Tibial nerve (tissue), 4 donors: Measurements from ENCODE around the gene SCGN. TPM values are rescaled to one million over a fixed set of nuclear protein-coding genes. Genes with fewer than 3 reads are reported as not detected.
"Not testable (repeated sequence)": the region's sequence is repeated elsewhere in the genome, so short reads cannot be mapped to it uniquely, and the experiment has no call there.

ENCODE experiments used
- DNase-seq, 2 donors: peaks; one replicate each; pipeline ENCODE4 v3.0.0-alpha.2; 2019; ENCODE audit warnings: low spot score in 2 of 2
- H3K27ac ChIP-seq, 4 donors: fragments of 200-600 bp; sonication (generic) in 3 of 4; one replicate each; pipeline ENCODE4 v1.5.1; 2017 to 2019; ENCODE audit warnings: mild to moderate bottlenecking in 1 of 4
- H3K27me3 ChIP-seq, 2 donors: fragments of 200-600 bp; sonication (generic) in 1 of 2; one replicate each; pipeline versions ENCODE4 v1.5.1 to v1.6.0; 2017 to 2019
- H3K36me3 ChIP-seq, 3 donors: fragments of 200-600 bp; sonication (generic); one replicate each; pipeline ENCODE4 v1.5.1; 2018 to 2019
- H3K4me1 ChIP-seq, 4 donors: fragments of 200-600 bp; sonication (generic) in 3 of 4; one replicate each; pipeline ENCODE4 v1.5.1; 2017 to 2019
- H3K4me3 ChIP-seq, 4 donors: fragments of 200-600 bp; sonication (generic) in 3 of 4; one replicate each; pipeline ENCODE4 v1.5.1; 2017 to 2019; ENCODE audit warnings: mild to moderate bottlenecking in 1 of 4, moderate library complexity in 1 of 4
- H3K9me3 ChIP-seq, 4 donors: fragments of 200-600 bp; sonication (generic) in 3 of 4; one replicate each; pipeline ENCODE4 v1.5.1; 2017 to 2019
- EP300 ChIP-seq, 2 donors: sonication (generic); formaldehyde crosslinking; IDR thresholded peaks; one replicate each; pipeline ENCODE4 v1.6.1; 2017; ENCODE audit warnings: antibody characterized with exemption in 2 of 2, mild to moderate bottlenecking in 1 of 2
- POLR2A ChIP-seq, 2 donors: fragments of 450-650 bp; IDR thresholded peaks; one replicate each; pipeline ENCODE4 v1.6.1; 2017; ENCODE audit warnings: antibody characterized with exemption in 2 of 2, mild to moderate bottlenecking in 2 of 2, moderate library complexity in 2 of 2
- WGBS, 2 donors: methylation state at CpG; one replicate each; pipeline ENCODE4 v1.1.5; 2018; 5-methylcytosine and 5-hydroxymethylcytosine counted together
- total RNA-seq, 4 donors: library from RNA; depleted of rRNA; stranded (reverse); fragments of >200 nt; gene quantifications; one replicate each; pipeline ENCODE4 v1.1.0, GENCODE V29; 2016
- TF ChIP-seq, protein P1 (sequence below), 5 experiments: fragments of 200-600 bp in 3 of 5; fragments of 450-650 bp in 2 of 5; sonication (generic) in 3 of 5; IDR thresholded peaks; one replicate each; pipeline ENCODE4 v1.5.1; 2016 to 2019; ENCODE audit warnings: antibody characterized with exemption in 5 of 5, mild to moderate bottlenecking in 3 of 5, moderate library complexity in 2 of 5

Gene SCGN
- total RNA-seq, 4 donors from 2014 or later: not detected

DNA sequence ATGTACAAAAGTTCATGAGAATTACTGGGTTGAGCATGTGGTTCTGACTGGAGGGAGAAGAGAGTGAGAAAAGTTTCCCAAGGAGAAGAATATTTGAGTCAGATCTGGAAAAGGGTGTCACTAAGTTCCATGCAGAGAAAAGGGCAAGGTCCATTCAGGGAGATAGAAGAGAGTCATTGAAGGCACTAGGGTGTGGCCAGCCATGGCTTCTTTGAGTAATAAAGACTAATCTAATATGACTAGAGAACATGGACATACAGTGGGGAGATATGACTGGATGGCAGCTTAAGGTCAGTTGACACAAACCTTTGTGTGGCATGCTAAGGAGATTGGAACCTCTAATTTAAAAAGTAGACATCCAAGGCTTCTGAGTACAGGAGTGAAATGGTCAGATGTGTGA is 91.9 kb downstream of the SCGN start:
- no peaks in the 10 kb centered on the region for H3K4me1 ChIP-seq
- TF ChIP-seq POLR2A (IDR thresholded peaks at IDR 0.05) (no peak), EP300 (IDR thresholded peaks at IDR 0.05) (no peak)
- TF ChIP-seq, protein P1, sequence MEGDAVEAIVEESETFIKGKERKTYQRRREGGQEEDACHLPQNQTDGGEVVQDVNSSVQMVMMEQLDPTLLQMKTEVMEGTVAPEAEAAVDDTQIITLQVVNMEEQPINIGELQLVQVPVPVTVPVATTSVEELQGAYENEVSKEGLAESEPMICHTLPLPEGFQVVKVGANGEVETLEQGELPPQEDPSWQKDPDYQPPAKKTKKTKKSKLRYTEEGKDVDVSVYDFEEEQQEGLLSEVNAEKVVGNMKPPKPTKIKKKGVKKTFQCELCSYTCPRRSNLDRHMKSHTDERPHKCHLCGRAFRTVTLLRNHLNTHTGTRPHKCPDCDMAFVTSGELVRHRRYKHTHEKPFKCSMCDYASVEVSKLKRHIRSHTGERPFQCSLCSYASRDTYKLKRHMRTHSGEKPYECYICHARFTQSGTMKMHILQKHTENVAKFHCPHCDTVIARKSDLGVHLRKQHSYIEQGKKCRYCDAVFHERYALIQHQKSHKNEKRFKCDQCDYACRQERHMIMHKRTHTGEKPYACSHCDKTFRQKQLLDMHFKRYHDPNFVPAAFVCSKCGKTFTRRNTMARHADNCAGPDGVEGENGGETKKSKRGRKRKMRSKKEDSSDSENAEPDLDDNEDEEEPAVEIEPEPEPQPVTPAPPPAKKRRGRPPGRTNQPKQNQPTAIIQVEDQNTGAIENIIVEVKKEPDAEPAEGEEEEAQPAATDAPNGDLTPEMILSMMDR (IDR thresholded peaks at IDR 0.05): no peak
- no peaks in the 10 kb centered on the region for H3K9me3 ChIP-seq
- no peaks in the 10 kb centered on the region for H3K27me3 ChIP-seq
- no peak for DNase-seq
- H3K4me3 ChIP-seq: no peak overlapping the region
- no peak overlapping the region for H3K27ac ChIP-seq
- no peaks in the 10 kb centered on the region for H3K36me3 ChIP-seq

DNA sequence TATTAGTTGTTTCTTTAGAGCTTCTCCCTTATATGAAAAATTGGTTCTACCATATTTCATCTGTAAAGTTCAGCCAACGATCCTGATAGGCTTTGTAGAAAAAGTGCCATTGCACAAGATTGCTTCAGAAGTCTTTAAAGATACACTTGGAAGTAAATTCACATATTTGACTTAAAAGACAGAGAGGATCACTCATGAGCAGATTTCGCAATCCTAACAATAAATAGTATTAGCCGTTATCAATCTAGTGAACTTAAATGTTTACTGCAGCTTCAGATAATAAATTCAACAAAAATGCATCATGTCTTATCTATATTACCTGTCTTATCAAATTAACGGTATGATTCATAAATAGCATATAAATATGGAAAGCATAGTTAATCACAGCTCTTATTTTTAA is 93.8 kb downstream of the SCGN start:
- TF ChIP-seq EP300 (IDR thresholded peaks at IDR 0.05) (no peak), POLR2A (IDR thresholded peaks at IDR 0.05) (no peak)
- TF ChIP-seq, protein P1 (IDR thresholded peaks at IDR 0.05): no peak
- H3K9me3 ChIP-seq: no peaks in the 10 kb centered on the region
- DNase-seq: no peak
- H3K27ac ChIP-seq: no peak overlapping the region
- no peak overlapping the region for H3K4me3 ChIP-seq
- no peaks in the 10 kb centered on the region for H3K4me1 ChIP-seq
- no peaks in the 10 kb centered on the region for H3K36me3 ChIP-seq
- no peaks in the 10 kb centered on the region for H3K27me3 ChIP-seq
- WGBS, 2 donors: 88 to 92% methylated on average over 4 of the region's 4 CpGs

DNA sequence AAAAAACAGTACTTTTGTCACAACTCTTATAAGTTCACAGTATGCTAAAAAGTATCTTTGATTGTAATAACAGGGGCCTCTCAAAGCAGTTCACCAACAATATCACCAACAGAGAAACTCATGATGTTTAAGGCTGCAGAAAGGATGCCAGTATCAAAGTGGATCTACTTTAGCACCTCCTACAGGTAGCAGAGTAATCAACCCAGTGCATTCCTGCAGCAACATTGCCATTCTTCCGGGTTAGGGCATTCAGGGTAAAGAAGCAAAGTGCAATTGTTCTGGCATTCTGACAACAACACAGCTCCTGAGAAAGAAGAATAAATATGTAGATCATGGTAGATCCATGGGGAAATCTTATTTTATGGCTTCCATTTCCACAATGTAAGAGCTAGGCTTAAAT is 95.0 kb downstream of the SCGN start:
- 75 to 84% methylated on average over 1 of the region's 1 CpG for WGBS, 2 donors

DNA sequence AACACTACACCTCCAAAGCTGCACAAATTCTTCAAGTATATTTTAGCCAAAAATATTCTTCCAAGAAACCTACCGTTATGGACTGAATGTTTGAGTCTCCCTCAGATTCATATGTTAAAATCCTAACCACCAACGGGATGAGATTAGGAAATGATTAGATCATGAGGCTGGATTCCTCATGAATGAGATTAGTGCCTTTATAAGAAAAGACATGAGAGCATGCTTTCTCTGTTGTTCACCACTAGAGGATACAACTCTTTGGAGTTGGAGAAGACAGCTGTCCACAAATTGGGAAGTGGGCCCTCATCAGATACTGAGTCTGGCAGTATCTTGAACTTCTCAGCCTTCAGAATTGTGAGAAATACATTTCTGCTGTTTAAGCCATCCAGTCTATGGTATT is 95.5 kb downstream of the SCGN start:
- Histone ChIP-seq H3K9me3 (no peaks in the 10 kb centered on the region), H3K27ac (no peak overlapping the region), H3K4me3 (no peak overlapping the region), H3K36me3 (no peaks in the 10 kb centered on the region), H3K4me1 (no peaks in the 10 kb centered on the region), H3K27me3 (no peaks in the 10 kb centered on the region)
- TF ChIP-seq EP300 (IDR thresholded peaks at IDR 0.05) (no peak), POLR2A (IDR thresholded peaks at IDR 0.05) (no peak)
- TF ChIP-seq, protein P1 (IDR thresholded peaks at IDR 0.05): no peak
- WGBS, 2 donors: 85 to 93% methylated on average over 2 of the region's 2 CpGs
- DNase-seq: no peak

More for the DNA sequence above, 95.0 kb downstream of the SCGN start:
- TF ChIP-seq, protein P1 (IDR thresholded peaks at IDR 0.05): no peak
- TF ChIP-seq POLR2A (IDR thresholded peaks at IDR 0.05) (no peak), EP300 (IDR thresholded peaks at IDR 0.05) (no peak)
- Histone ChIP-seq H3K36me3 (no peaks in the 10 kb centered on the region), H3K4me1 (no peaks in the 10 kb centered on the region), H3K4me3 (no peak overlapping the region), H3K9me3 (no peaks in the 10 kb centered on the region), H3K27ac (no peak overlapping the region), H3K27me3 (no peaks in the 10 kb centered on the region)
- no peak for DNase-seq

DNA sequence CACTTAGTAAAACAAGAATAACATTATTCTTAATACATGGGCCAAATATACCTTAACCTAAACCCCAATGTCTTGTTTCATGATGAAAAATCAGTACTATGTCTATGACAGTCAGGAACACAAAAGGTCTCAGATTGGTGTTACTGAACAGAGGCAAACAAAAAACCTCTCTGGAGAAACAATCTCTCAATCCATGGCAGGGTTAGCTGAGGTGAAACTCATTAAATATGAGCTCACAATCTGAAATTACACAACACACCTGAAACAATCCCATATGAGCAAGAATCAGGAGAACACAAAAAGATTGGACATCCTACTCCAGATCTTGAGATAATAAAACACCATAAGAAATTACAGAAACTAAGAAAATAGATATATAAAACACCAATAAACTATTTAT is 96.0 kb downstream of the SCGN start:
- H3K36me3 ChIP-seq: no peaks in the 10 kb centered on the region
- no peak for DNase-seq
- H3K27ac ChIP-seq: no peak overlapping the region
- no peaks in the 10 kb centered on the region for H3K4me1 ChIP-seq
- TF ChIP-seq POLR2A (IDR thresholded peaks at IDR 0.05) (no peak), EP300 (IDR thresholded peaks at IDR 0.05) (no peak)
- TF ChIP-seq, protein P1 (IDR thresholded peaks at IDR 0.05): no peak
- no peak overlapping the region for H3K4me3 ChIP-seq
- no peaks in the 10 kb centered on the region for H3K9me3 ChIP-seq
- no peaks in the 10 kb centered on the region for H3K27me3 ChIP-seq

DNA sequence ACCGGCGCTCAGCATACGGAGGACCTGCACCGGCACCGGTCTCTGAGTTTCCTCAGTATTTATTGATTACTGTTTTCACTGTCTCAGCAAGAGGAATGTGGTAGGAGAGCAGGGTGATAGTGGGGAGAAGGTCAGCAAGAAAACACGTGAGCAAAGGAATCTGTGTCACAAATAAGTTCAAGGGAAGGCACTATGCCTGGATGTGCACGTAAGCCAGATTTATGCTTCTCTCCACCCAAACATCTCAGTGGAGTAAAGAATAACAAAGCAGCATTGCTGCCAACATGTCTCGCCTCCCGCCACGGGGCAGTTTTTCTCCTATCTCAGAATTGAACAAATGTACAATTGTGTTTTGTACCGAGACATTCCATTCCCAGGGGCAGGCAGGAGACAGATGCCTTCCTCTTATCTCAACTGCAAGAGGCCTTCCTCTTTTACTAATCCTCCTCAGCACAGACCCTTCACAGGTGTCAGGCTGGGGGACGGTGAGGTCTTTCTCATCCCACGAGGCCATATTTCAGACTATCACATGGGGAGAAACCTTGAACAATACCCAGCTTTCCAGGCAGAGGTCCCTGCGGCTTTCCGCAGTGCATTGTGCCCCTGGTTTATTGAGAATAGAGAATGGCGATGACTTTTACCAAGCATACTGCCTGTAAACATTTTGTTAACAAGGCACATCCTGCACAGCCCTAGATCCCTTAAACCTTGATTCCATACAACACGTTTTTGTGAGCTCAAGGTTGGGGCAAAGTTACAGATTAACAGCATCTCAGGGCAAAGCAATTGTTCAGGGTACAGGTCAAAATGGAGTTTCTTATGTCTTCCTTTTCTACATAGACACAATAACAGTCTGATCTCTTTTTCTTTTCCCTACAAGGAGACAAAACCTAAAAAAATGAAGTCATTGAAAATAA is 96.8 kb downstream of the SCGN start:
- not testable (repeated sequence) for H3K36me3 ChIP-seq, H3K9me3 ChIP-seq, H3K4me1 ChIP-seq, H3K27ac ChIP-seq, DNase-seq, H3K4me3 ChIP-seq, H3K27me3 ChIP-seq
- WGBS, 2 donors: 51 to 56% methylated on average over 17 of the region's 17 CpGs
